ENCODE data around the gene GFI1B.

DNA sequence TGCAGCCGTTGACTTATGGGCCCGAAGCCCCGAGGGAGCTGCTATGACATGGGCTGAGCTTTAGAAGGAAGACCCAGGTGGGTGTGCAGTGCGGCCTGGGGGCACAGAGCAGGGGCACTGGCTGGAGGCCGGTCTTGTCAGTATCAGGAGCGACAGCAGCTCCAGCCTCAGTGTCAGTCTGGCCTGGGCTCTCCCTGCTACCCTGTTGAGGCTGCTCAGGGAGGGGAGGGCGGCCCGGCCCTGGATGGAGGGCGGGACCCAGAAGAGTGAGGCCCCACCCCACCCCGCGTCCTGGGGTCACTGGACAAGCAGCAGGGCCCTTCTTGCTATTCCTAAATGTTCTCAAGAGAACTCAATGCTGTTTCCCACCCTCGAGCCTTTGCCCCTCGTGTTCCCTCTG, 18.0 kb downstream of the GFI1B start:
- TF ChIP-seq, protein P1, sequence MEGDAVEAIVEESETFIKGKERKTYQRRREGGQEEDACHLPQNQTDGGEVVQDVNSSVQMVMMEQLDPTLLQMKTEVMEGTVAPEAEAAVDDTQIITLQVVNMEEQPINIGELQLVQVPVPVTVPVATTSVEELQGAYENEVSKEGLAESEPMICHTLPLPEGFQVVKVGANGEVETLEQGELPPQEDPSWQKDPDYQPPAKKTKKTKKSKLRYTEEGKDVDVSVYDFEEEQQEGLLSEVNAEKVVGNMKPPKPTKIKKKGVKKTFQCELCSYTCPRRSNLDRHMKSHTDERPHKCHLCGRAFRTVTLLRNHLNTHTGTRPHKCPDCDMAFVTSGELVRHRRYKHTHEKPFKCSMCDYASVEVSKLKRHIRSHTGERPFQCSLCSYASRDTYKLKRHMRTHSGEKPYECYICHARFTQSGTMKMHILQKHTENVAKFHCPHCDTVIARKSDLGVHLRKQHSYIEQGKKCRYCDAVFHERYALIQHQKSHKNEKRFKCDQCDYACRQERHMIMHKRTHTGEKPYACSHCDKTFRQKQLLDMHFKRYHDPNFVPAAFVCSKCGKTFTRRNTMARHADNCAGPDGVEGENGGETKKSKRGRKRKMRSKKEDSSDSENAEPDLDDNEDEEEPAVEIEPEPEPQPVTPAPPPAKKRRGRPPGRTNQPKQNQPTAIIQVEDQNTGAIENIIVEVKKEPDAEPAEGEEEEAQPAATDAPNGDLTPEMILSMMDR (IDR thresholded peaks at IDR 0.05) = no peak
- no peak for TF ChIP-seq POLR2AphosphoS5 (IDR thresholded peaks at IDR 0.05)
